Right lobe of liver (tissue), 6 donors: ENCODE results near the gene KIF1A. TPM values are rescaled to one million over a fixed set of nuclear protein-coding genes. Genes with fewer than 3 reads are reported as not detected.
"Not testable (repeated sequence)": the region's sequence is repeated elsewhere in the genome, so short reads cannot be mapped to it uniquely, and the experiment has no call there.

Experiments
- ATAC-seq, 4 donors: fragments of 200-7000 bp; cut with Tn5 transposase; one replicate each; pipeline ENCODE4 v1.9.1; 2020; ENCODE audit warnings: mild to moderate bottlenecking in 4 of 4, moderate library complexity in 4 of 4
- DNase-seq, 3 donors: peaks; one replicate each; pipeline ENCODE4 v3.0.0-alpha.2; 2020
- H3K27ac ChIP-seq, 3 donors: fragments of 200-600 bp; one replicate each; pipeline ENCODE4 v1.8.0; 2022
- H3K27me3 ChIP-seq, 2 donors: fragments of 200-600 bp; one replicate each; pipeline ENCODE4 v1.8.0; 2022
- H3K36me3 ChIP-seq, 4 donors: fragments of 200-600 bp; sonication (generic) in 1 of 4; one replicate each; pipeline versions ENCODE4 v1.5.1 to v1.8.0; 2017 to 2022; ENCODE audit warnings: control low read depth in 1 of 4
- H3K4me1 ChIP-seq, 4 donors: fragments of 200-600 bp; sonication (generic) in 1 of 4; one replicate each; pipeline versions ENCODE4 v1.5.1 to v1.8.0; 2017 to 2022; ENCODE audit warnings: control low read depth in 1 of 4
- H3K4me3 ChIP-seq, 3 donors: fragments of 200-600 bp; one replicate each; pipeline ENCODE4 v1.8.0; 2022
- H3K9me3 ChIP-seq, 4 donors: fragments of 200-600 bp; sonication (generic) in 1 of 4; one replicate each; pipeline versions ENCODE4 v1.5.1 to v1.8.0; 2017 to 2022; ENCODE audit warnings: control low read depth in 1 of 4
- CTCF ChIP-seq, 4 donors: fragments of 200-600 bp in 3 of 4; fragments of 450-650 bp in 1 of 4; IDR thresholded peaks; one replicate each; pipeline versions ENCODE4 v1.5.1 to v1.8.0; 2016 to 2022; ENCODE audit warnings: antibody characterized with exemption in 4 of 4, mild to moderate bottlenecking in 2 of 4
- POLR2A ChIP-seq: fragments of 450-650 bp; IDR thresholded peaks from one replicate; pipeline ENCODE4 v1.6.1; 2017; ENCODE audit warnings: antibody characterized with exemption, mild to moderate bottlenecking
- whole genome bisulfite sequencing: methylation state at CpG from one replicate; pipeline ENCODE4 v1.1.6; 2018; ENCODE audit warnings: low coverage, low lambda C conversion rate; ENCODE audit not compliant: insufficient coverage; ENCODE audit errors: missing lambda C conversion rate; 5-methylcytosine and 5-hydroxymethylcytosine counted together
- intact Hi-C, 2 donors: fragments of 100-400 bp; cut with DNase I; formaldehyde crosslinking; loops; one replicate each; pipeline versions ENCODE4 v1.11.2 to v1.14.1; 2022
- total RNA-seq, 6 experiments: library from RNA; depleted of rRNA in 2 of 6; stranded (reverse); fragments of >200 nt in 2 of 6; fragmentation: NEBNext Ultra II Directional in 3 of 6; extraction: Animal tissue kit (Norgen Biotek cat#: 25700) in 3 of 6; gene quantifications; one replicate each; pipeline versions ENCODE4 v1.1.0 to v1.2.4, GENCODE V29; 2016 to 2023
- donor health status: DM: no; HTN: yes; CAD: no.
- donor health status: DM: no; HTN: no; CAD: no.
- donor health status: DM: no; HTN: no; CAD: no.
- donor health status: DM: no; HTN: yes; CAD: no.
- donor health status: DM: no; HTN: yes; CAD: no.

The KIF1A gene
- total RNA-seq, 6 experiments from 2014 or later, result 0.31 to 0.87 (median 0.56) TPM

- no peak for DNase-seq
- no peak for ATAC-seq
- Histone ChIP-seq H3K36me3 (no peaks in the 10 kb centered on the region), H3K9me3 (no peaks in the 10 kb centered on the region), H3K27ac (no peak overlapping the region), H3K4me1 (peaks cover 0 to 17% (median 6%) of the 10 kb centered on the region in 4 donors), H3K27me3 (no peaks in the 10 kb centered on the region), H3K4me3 (no peak overlapping the region)
- TF ChIP-seq CTCF (IDR thresholded peaks at IDR 0.05) (no peak), POLR2A (no peak)
- intact Hi-C loops, result no loop called here
- WGBS, result 88% methylated on average over 13 of the region's 13 CpGs
Observed at GRCh38 chr2:240847817-240848216, 27.8 kb upstream of the KIF1A start.

- H3K36me3 ChIP-seq, result no peaks in the 10 kb centered on the region
- no peaks in the 10 kb centered on the region for H3K27me3 ChIP-seq
- WGBS, result 55% methylated on average over 4 of the region's 5 CpGs
- peaks cover 0 to 17% (median 6%) of the 10 kb centered on the region in 4 donors for H3K4me1 ChIP-seq
- no peak overlapping the region for H3K4me3 ChIP-seq
- H3K27ac ChIP-seq, result no peak overlapping the region
- ATAC-seq, result peak; percentile 69 to 78 (median 74)
- DNase-seq, result peak; percentile 63 to 82 (median 79)
- intact Hi-C loops, result no loop called here
- TF ChIP-seq CTCF (IDR thresholded peaks at IDR 0.05) (no peak), POLR2A (no peak)
- no peaks in the 10 kb centered on the region for H3K9me3 ChIP-seq
Observed at GRCh38 chr2:240846873-240847595, 27.0 kb upstream of the KIF1A start.

- DNase-seq, H3K9me3 ChIP-seq, ATAC-seq, intact Hi-C loops, H3K27ac ChIP-seq, H3K4me3 ChIP-seq, H3K36me3 ChIP-seq, H3K27me3 ChIP-seq: not testable (repeated sequence)
- 33% methylated on average over 1 of the region's 2 CpGs for WGBS
- H3K4me1 ChIP-seq, result peaks cover 0 to 12% (median 6%) of the 10 kb centered on the region in 4 donors
Observed at GRCh38 chr2:240846309-240846708, 26.3 kb upstream of the KIF1A start.

- peak in 2 of 3 donors; percentile 52 to 67 for DNase-seq
- peak; percentile 92 to 96 (median 94) for ATAC-seq
- 0% methylated on average over 1 of the region's 9 CpGs for WGBS
- TF ChIP-seq POLR2A (no peak), CTCF (IDR thresholded peaks at IDR 0.05) (peak; percentile 67 to 72 (median 70))
- Histone ChIP-seq H3K27me3 (no peaks in the 10 kb centered on the region), H3K4me3 (no peak overlapping the region), H3K4me1 (no peaks in the 10 kb centered on the region), H3K9me3 (no peaks in the 10 kb centered on the region), H3K36me3 (no peaks in the 10 kb centered on the region), H3K27ac (no peak overlapping the region)
- intact Hi-C loops, result no loop called here
Observed at GRCh38 chr2:240840435-240841060, 20.5 kb upstream of the KIF1A start.
